C4-2B (cell line): ENCODE measurements around the gene CPO.

Source experiments
- ZFX ChIP-seq: fragments of 450-650 bp; IDR thresholded peaks from 2 replicates; pipeline ENCODE4 v1.6.1; 2017
- TF ChIP-seq, protein P1 (sequence below): fragments of 450-650 bp; conservative IDR thresholded peaks from 2 replicates; pipeline ENCODE4 v1.5.1; 2017; ENCODE audit warnings: mild to moderate bottlenecking

DNA sequence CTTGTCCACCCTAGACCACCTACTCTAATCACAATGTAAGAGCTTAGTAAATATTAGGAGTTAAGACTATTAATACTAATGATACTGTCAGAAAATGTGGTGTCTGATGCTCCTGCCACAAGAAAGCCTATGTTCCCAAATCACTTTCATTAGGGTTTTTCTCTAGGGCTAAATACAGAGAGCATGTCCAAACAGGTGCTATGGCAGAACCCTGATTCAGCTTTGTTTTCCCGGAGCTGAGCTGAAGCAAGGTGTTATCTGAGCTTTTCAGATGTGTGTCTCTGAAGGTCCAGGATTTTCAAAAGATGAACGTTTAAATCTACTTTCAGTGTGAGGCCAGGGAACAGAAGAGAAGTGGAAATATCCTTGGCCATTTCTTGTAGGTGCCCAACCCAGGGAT lies 40.6 kb downstream of the CPO start:
- TF ChIP-seq, protein P1, sequence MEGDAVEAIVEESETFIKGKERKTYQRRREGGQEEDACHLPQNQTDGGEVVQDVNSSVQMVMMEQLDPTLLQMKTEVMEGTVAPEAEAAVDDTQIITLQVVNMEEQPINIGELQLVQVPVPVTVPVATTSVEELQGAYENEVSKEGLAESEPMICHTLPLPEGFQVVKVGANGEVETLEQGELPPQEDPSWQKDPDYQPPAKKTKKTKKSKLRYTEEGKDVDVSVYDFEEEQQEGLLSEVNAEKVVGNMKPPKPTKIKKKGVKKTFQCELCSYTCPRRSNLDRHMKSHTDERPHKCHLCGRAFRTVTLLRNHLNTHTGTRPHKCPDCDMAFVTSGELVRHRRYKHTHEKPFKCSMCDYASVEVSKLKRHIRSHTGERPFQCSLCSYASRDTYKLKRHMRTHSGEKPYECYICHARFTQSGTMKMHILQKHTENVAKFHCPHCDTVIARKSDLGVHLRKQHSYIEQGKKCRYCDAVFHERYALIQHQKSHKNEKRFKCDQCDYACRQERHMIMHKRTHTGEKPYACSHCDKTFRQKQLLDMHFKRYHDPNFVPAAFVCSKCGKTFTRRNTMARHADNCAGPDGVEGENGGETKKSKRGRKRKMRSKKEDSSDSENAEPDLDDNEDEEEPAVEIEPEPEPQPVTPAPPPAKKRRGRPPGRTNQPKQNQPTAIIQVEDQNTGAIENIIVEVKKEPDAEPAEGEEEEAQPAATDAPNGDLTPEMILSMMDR, result no peak
- TF ChIP-seq ZFX, result no peak
